Suprapubic skin (tissue), 4 donors: ENCODE data around the gene RSRC1. TPM values are rescaled to one million over a fixed set of nuclear protein-coding genes. Genes with fewer than 3 reads are reported as not detected.

Source experiments
- DNase-seq, 2 donors: peaks; one replicate each; pipeline ENCODE4 v3.0.0-alpha.2; 2019; ENCODE audit warnings: low spot score in 2 of 2
- H3K27ac ChIP-seq: fragments of 200-600 bp; sonication (generic); one replicate; pipeline ENCODE4 v1.5.1; 2019
- H3K27me3 ChIP-seq: fragments of 200-600 bp; sonication (generic); one replicate; pipeline ENCODE4 v1.5.1; 2019
- H3K36me3 ChIP-seq: fragments of 200-600 bp; sonication (generic); one replicate; pipeline ENCODE4 v1.5.1; 2019
- H3K4me1 ChIP-seq: fragments of 200-600 bp; sonication (generic); one replicate; pipeline ENCODE4 v1.5.1; 2019
- H3K4me3 ChIP-seq: fragments of 200-600 bp; sonication (generic); one replicate; pipeline ENCODE4 v1.5.1; 2019; ENCODE audit warnings: mild to moderate bottlenecking
- H3K9me3 ChIP-seq: fragments of 200-600 bp; sonication (generic); one replicate; pipeline ENCODE4 v1.5.1; 2019
- CTCF ChIP-seq, 2 donors: fragments of 200-600 bp in 1 of 2; fragments of 450-650 bp in 1 of 2; sonication (generic) in 1 of 2; IDR thresholded peaks; one replicate each; pipeline ENCODE4 v1.5.1; 2016 to 2019; ENCODE audit warnings: antibody characterized with exemption in 2 of 2, mild to moderate bottlenecking in 1 of 2, moderate library complexity in 1 of 2
- EP300 ChIP-seq: sonication (generic); formaldehyde crosslinking; IDR thresholded peaks from one replicate; pipeline ENCODE4 v1.6.1; 2017; ENCODE audit warnings: antibody characterized with exemption
- POLR2A ChIP-seq, 2 donors: fragments of 450-650 bp; IDR thresholded peaks; one replicate each; pipeline ENCODE4 v1.6.1; 2017; ENCODE audit warnings: antibody characterized with exemption in 2 of 2, mild to moderate bottlenecking in 2 of 2, moderate library complexity in 2 of 2
- POLR2AphosphoS5 ChIP-seq, 3 donors: sonication (generic); formaldehyde crosslinking; IDR thresholded peaks; one replicate each; pipeline ENCODE4 v1.6.1; 2017; ENCODE audit warnings: antibody characterized with exemption in 3 of 3
- WGBS: methylation state at CpG from one replicate; pipeline ENCODE4 v1.1.5; 2018; 5-methylcytosine and 5-hydroxymethylcytosine counted together
- total RNA-seq, 4 donors: library from RNA; depleted of rRNA; stranded (reverse); fragments of >200 nt; gene quantifications; one replicate each; pipeline ENCODE4 v1.1.0, GENCODE V29; 2016

The RSRC1 gene
- total RNA-seq, 4 donors from 2014 or later = 20.4 to 33.2 (median 30.4) TPM

- Histone ChIP-seq H3K9me3 (no peaks in the 10 kb centered on the region), H3K36me3 (no peaks in the 10 kb centered on the region), H3K4me3 (no peak overlapping the region), H3K27ac (no peak overlapping the region), H3K4me1 (no peaks in the 10 kb centered on the region), H3K27me3 (no peaks in the 10 kb centered on the region)
- TF ChIP-seq POLR2A (IDR thresholded peaks at IDR 0.05) = no peak
- TF ChIP-seq CTCF (IDR thresholded peaks at IDR 0.05) = no peak
- no peak for TF ChIP-seq EP300
- TF ChIP-seq POLR2AphosphoS5 (IDR thresholded peaks at IDR 0.05) = no peak
- 86% methylated on average over 4 of the region's 4 CpGs for WGBS
- no peak for DNase-seq
These were observed 242.7 kb downstream of the RSRC1 start for GRCh38 chr3:158352551-158352950.

- TF ChIP-seq CTCF (IDR thresholded peaks at IDR 0.05) = no peak
- no peak for TF ChIP-seq POLR2A (IDR thresholded peaks at IDR 0.05)
- TF ChIP-seq EP300 = no peak
- TF ChIP-seq POLR2AphosphoS5 (IDR thresholded peaks at IDR 0.05) = no peak
- Histone ChIP-seq H3K27me3 (no peaks in the 10 kb centered on the region), H3K4me1 (no peaks in the 10 kb centered on the region), H3K36me3 (peaks cover 4% of the 10 kb centered on the region), H3K27ac (no peak overlapping the region), H3K4me3 (no peak overlapping the region), H3K9me3 (no peaks in the 10 kb centered on the region)
- 95% methylated on average over 2 of the region's 2 CpGs for WGBS
- DNase-seq = no peak
These were observed 244.8 kb downstream of the RSRC1 start for GRCh38 chr3:158354713-158355112.

- no peak overlapping the region for H3K27ac ChIP-seq
- no peak overlapping the region for H3K4me3 ChIP-seq
- H3K4me1 ChIP-seq = no peaks in the 10 kb centered on the region
- H3K36me3 ChIP-seq = peaks cover 10% of the 10 kb centered on the region
- no peaks in the 10 kb centered on the region for H3K9me3 ChIP-seq
- H3K27me3 ChIP-seq = no peaks in the 10 kb centered on the region
- no peak for DNase-seq
- TF ChIP-seq EP300 (no peak), CTCF (IDR thresholded peaks at IDR 0.05) (no peak), POLR2A (IDR thresholded peaks at IDR 0.05) (no peak), POLR2AphosphoS5 (IDR thresholded peaks at IDR 0.05) (no peak)
- whole genome bisulfite sequencing = 92% methylated on average over 4 of the region's 4 CpGs
These were observed 246.0 kb downstream of the RSRC1 start for GRCh38 chr3:158355623-158356588.

- Histone ChIP-seq H3K9me3 (no peaks in the 10 kb centered on the region), H3K27me3 (no peaks in the 10 kb centered on the region), H3K4me1 (no peaks in the 10 kb centered on the region), H3K4me3 (no peak overlapping the region), H3K36me3 (peaks cover 10% of the 10 kb centered on the region), H3K27ac (no peak overlapping the region)
- WGBS = 100% methylated on average over 2 of the region's 6 CpGs
- no peak for TF ChIP-seq CTCF (IDR thresholded peaks at IDR 0.05)
- TF ChIP-seq POLR2A (IDR thresholded peaks at IDR 0.05) = no peak
- no peak for TF ChIP-seq POLR2AphosphoS5 (IDR thresholded peaks at IDR 0.05)
- no peak for DNase-seq
These were observed 249.4 kb downstream of the RSRC1 start for GRCh38 chr3:158359339-158359738.

- no peak overlapping the region for H3K27ac ChIP-seq
These were observed 251.0 kb downstream of the RSRC1 start for GRCh38 chr3:158360756-158361448.

More at GRCh38 chr3:158360756-158361448, 251.0 kb downstream of the RSRC1 start:
- Histone ChIP-seq H3K9me3 (no peaks in the 10 kb centered on the region), H3K4me3 (no peak overlapping the region), H3K36me3 (peaks cover 10% of the 10 kb centered on the region), H3K4me1 (no peaks in the 10 kb centered on the region), H3K27me3 (no peaks in the 10 kb centered on the region)
- 97% methylated on average over 6 of the region's 11 CpGs for WGBS
- no peak for DNase-seq
- no peak for TF ChIP-seq CTCF (IDR thresholded peaks at IDR 0.05)
- no peak for TF ChIP-seq EP300
- TF ChIP-seq POLR2AphosphoS5 (IDR thresholded peaks at IDR 0.05) = no peak
